Panc1 (cell line): ENCODE measurements around the gene OSBPL5. TPM values are rescaled to one million over a fixed set of nuclear protein-coding genes. Genes with fewer than 3 reads are reported as not detected.

Source experiments
- ATAC-seq: fragments of 200-7000 bp; cut with Tn5 transposase; 2 replicates; pipeline ENCODE4 v1.9.1; 2020; ENCODE audit warnings: mild to moderate bottlenecking, moderate library complexity
- BruUV-seq: library from RNA; stranded (reverse); fragments of 400-500 nt; replicated peaks from 2 replicates; lab custom pipeline; 2021; lab: Mats Ljungman, UMichigan
- CTCF ChIA-PET: fragments of 300-600 bp; sonication (Branson Sonifier 250); formaldehyde crosslinking; loops from one replicate; lab custom pipeline; 2022; ENCODE audit warnings: antibody characterized with exemption; lab: Charles Lee
- POLR2A ChIA-PET: fragments of 300-600 bp; sonication (Branson Sonifier 250); formaldehyde crosslinking; loops from one replicate; lab custom pipeline; 2022; ENCODE audit warnings: antibody characterized with exemption; lab: Charles Lee
- DNase-seq: peaks from one replicate; pipeline ENCODE4 v3.0.0-alpha.2; 2010; ENCODE audit warnings: low read depth, low spot score
- H3K27ac ChIP-seq: 2 replicates; pipeline ENCODE4 v1.5.1; 2011; ENCODE audit warnings: mild to moderate bottlenecking, low read length, inconsistent platforms
- H3K27me3 ChIP-seq: fragments of 200-500 bp; sonication (Bioruptor generic); 2 replicates; pipeline ENCODE4 v1.6.0; 2014; ENCODE audit warnings: low read length, inconsistent platforms; ENCODE audit not compliant: control insufficient read depth, insufficient read depth
- H3K36me3 ChIP-seq: fragments of 200-500 bp; sonication (Bioruptor generic); 2 replicates; pipeline ENCODE4 v1.5.1; 2014; ENCODE audit warnings: inconsistent platforms, mild to moderate bottlenecking, low read length, moderate library complexity; ENCODE audit not compliant: control insufficient read depth, insufficient read depth
- H3K4me1 ChIP-seq: 2 replicates; pipeline ENCODE4 v1.5.1; 2011; ENCODE audit warnings: inconsistent platforms, mild to moderate bottlenecking, low read length, moderate library complexity; ENCODE audit not compliant: control insufficient read depth, insufficient read depth
- H3K4me3 ChIP-seq, 2 experiments: 2 replicates each; pipeline ENCODE4 v1.5.1; 2011 to 2012; ENCODE audit warnings: low read depth in 2 of 2, low read length in 2 of 2, mild to moderate bottlenecking in 2 of 2, inconsistent platforms in 1 of 2, moderate library complexity in 1 of 2
- H3K9me3 ChIP-seq: fragments of 200-500 bp; sonication (Bioruptor generic); 2 replicates; pipeline ENCODE4 v1.5.1; 2014; ENCODE audit warnings: low read depth, mild to moderate bottlenecking, inconsistent platforms, low read length, moderate library complexity; ENCODE audit not compliant: control insufficient read depth, insufficient read depth
- POLR2AphosphoS5 ChIP-seq: IDR thresholded peaks from 2 replicates; pipeline ENCODE4 v1.6.1; 2012; ENCODE audit warnings: mild to moderate bottlenecking, low read depth, low read length, moderate library complexity
- SIN3A ChIP-seq: IDR thresholded peaks from 2 replicates; pipeline ENCODE4 v1.6.1; 2012; ENCODE audit warnings: low read depth, mild to moderate bottlenecking, low read length, moderate library complexity, borderline replicate concordance; ENCODE audit not compliant: insufficient read depth
- TCF7L2 ChIP-seq: IDR thresholded peaks from 2 replicates; pipeline ENCODE4 v1.6.1; 2011; ENCODE audit warnings: mild to moderate bottlenecking, low read depth, low read length, inconsistent platforms
- in situ Hi-C: cut with HindIII; loops from 2 replicates; pipeline ENCODE4 v1.10.0; 2016; ENCODE audit warnings: low sequenced_read_pairs, low pct_unique_long_range_greater_than_20kb
- intact Hi-C: fragments of 100-400 bp; cut with micrococcal nuclease; formaldehyde crosslinking; loops from one replicate; pipeline ENCODE4 v1.10.0; 2022; ENCODE audit not compliant: unreplicated experiment
- total RNA-seq: library from RNA; stranded (reverse); gene quantifications from one replicate; pipeline ENCODE4 v1.2.1, GENCODE V29; 2021; ENCODE audit not compliant: unreplicated experiment
- TF ChIP-seq, protein P1 (sequence below), 2 experiments: IDR thresholded peaks; 2 replicates each; pipeline ENCODE4 v1.6.1; 2011 to 2012; ENCODE audit warnings: low read depth in 2 of 2, control low read depth in 1 of 2, low read length in 1 of 2, mild to moderate bottlenecking in 1 of 2, moderate library complexity in 1 of 2; ENCODE audit not compliant: insufficient read depth in 1 of 2
- TF ChIP-seq, protein P2 (sequence below): fragments of 450-650 bp; IDR thresholded peaks from 2 replicates; pipeline ENCODE4 v1.5.1; 2017; ENCODE audit warnings: mild to moderate bottlenecking

Gene OSBPL5
- total RNA-seq, 1 experiment from 2014 or later, result 20.2 TPM

DNA sequence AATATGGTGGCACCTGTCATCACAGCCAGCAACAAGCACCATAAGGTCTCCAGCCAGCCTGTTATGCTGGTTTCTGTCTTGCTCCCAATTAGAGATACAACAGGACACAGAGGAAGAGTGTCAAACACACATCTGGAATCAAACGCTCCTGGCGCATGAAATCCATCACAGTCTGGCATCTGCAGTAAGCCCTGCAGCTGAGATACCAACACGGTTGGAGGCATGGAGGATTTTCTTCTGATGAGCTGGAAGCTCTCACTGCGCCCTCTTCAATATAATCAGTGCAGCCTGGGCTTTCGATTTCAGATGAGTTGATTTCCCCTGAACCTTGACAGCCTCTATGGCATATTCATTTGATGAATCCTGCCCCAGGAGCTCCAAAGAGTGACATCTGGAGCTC is 80.1 kb downstream of the OSBPL5 start:
- in situ Hi-C loops, result no loop called here
- TF ChIP-seq, protein P1, sequence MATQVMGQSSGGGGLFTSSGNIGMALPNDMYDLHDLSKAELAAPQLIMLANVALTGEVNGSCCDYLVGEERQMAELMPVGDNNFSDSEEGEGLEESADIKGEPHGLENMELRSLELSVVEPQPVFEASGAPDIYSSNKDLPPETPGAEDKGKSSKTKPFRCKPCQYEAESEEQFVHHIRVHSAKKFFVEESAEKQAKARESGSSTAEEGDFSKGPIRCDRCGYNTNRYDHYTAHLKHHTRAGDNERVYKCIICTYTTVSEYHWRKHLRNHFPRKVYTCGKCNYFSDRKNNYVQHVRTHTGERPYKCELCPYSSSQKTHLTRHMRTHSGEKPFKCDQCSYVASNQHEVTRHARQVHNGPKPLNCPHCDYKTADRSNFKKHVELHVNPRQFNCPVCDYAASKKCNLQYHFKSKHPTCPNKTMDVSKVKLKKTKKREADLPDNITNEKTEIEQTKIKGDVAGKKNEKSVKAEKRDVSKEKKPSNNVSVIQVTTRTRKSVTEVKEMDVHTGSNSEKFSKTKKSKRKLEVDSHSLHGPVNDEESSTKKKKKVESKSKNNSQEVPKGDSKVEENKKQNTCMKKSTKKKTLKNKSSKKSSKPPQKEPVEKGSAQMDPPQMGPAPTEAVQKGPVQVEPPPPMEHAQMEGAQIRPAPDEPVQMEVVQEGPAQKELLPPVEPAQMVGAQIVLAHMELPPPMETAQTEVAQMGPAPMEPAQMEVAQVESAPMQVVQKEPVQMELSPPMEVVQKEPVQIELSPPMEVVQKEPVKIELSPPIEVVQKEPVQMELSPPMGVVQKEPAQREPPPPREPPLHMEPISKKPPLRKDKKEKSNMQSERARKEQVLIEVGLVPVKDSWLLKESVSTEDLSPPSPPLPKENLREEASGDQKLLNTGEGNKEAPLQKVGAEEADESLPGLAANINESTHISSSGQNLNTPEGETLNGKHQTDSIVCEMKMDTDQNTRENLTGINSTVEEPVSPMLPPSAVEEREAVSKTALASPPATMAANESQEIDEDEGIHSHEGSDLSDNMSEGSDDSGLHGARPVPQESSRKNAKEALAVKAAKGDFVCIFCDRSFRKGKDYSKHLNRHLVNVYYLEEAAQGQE (IDR thresholded peaks at IDR 0.05; ENCODE audit: insufficient read depth in 1 of 2, low read depth in 2 of 2, low read length in 1 of 2), result no peak
- TF ChIP-seq, protein P2, sequence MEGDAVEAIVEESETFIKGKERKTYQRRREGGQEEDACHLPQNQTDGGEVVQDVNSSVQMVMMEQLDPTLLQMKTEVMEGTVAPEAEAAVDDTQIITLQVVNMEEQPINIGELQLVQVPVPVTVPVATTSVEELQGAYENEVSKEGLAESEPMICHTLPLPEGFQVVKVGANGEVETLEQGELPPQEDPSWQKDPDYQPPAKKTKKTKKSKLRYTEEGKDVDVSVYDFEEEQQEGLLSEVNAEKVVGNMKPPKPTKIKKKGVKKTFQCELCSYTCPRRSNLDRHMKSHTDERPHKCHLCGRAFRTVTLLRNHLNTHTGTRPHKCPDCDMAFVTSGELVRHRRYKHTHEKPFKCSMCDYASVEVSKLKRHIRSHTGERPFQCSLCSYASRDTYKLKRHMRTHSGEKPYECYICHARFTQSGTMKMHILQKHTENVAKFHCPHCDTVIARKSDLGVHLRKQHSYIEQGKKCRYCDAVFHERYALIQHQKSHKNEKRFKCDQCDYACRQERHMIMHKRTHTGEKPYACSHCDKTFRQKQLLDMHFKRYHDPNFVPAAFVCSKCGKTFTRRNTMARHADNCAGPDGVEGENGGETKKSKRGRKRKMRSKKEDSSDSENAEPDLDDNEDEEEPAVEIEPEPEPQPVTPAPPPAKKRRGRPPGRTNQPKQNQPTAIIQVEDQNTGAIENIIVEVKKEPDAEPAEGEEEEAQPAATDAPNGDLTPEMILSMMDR, result no peak
- TF ChIP-seq POLR2AphosphoS5, result no peak
- no peak for ATAC-seq
- BruUV-seq, result no TSS peak
- no peak for DNase-seq
- ChIA-PET CTCF (interaction anchor here (0.5 to 1.2 kb wide), 3 partner anchors 48 to 77 kb away, joined by 4 to 13 read pairs (median 4); no protein-coding TSS in a partner anchor), POLR2A (no interaction called here)
- Histone ChIP-seq H3K9me3 (no peaks in the 10 kb centered on the region), H3K4me1 (peaks cover 6% of the 10 kb centered on the region; the same call in 1 of the 2 replicates), H3K27me3 (no peaks in the 10 kb centered on the region), H3K27ac (no peak overlapping the region), H3K4me3 (no peak overlapping the region), H3K36me3 (no peaks in the 10 kb centered on the region)
- intact Hi-C loops, result no loop called here

DNA sequence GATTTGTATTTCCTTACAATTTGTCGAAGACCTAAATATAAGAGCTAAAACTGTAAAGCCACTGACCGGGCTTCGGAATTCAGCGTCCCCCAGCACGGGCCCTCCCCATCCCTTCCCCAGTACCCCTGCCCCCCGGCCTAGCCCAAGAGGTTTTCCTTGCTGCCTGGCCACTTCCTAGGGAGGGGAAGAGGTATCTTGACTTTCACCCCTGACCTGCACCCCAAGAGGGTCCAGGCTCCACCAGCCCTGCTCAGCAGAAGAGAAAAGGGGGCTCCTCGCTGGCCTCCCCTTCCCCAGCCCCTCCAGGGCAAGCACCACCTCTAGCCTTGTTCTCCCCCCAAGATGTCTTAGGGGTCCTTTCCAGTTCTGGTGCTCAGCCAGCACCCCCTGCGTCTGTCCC is 81.8 kb downstream of the OSBPL5 start:
- POLR2A ChIA-PET, result no interaction called here
- TF ChIP-seq POLR2AphosphoS5 (no peak), TCF7L2 (no peak), SIN3A (no peak)
- TF ChIP-seq, protein P1 (IDR thresholded peaks at IDR 0.05; ENCODE audit: insufficient read depth in 1 of 2, low read depth in 2 of 2, low read length in 1 of 2), result no peak
- TF ChIP-seq, protein P2, result no peak
- no peaks in the 10 kb centered on the region for H3K27me3 ChIP-seq
- no peak for ATAC-seq
- H3K9me3 ChIP-seq, result no peaks in the 10 kb centered on the region
- H3K27ac ChIP-seq, result no peak overlapping the region
- intact Hi-C loops (no loop called here), in situ Hi-C loops (no loop called here)
- no TSS peak for BruUV-seq
- no peak for DNase-seq
- H3K4me3 ChIP-seq, result no peak overlapping the region
- H3K36me3 ChIP-seq, result no peaks in the 10 kb centered on the region
- CTCF ChIA-PET, result no interaction called here
- H3K4me1 ChIP-seq, result peaks cover 2% of the 10 kb centered on the region; the same call in 1 of the 2 replicates
